Endothelial cell (in vitro differentiated cells): ENCODE data around the gene LRIG1. TPM values are rescaled to one million over a fixed set of nuclear protein-coding genes. Genes with fewer than 3 reads are reported as not detected.

Experiments used
- DNase-seq: peaks from one replicate; pipeline ENCODE4 v3.0.0; 2021; ENCODE audit warnings: low spot score
- H3K27ac Mint-ChIP-seq: one replicate; pipeline ENCODE4 v1.8.0; 2021; ENCODE audit warnings: mixed read lengths, inconsistent platforms; ENCODE audit not compliant: unreplicated experiment
- H3K27me3 Mint-ChIP-seq: one replicate; pipeline ENCODE4 v1.8.0; 2021; ENCODE audit warnings: mild to moderate bottlenecking, moderate library complexity, mixed read lengths, inconsistent platforms; ENCODE audit not compliant: unreplicated experiment
- H3K36me3 Mint-ChIP-seq: one replicate; pipeline ENCODE4 v1.8.0; 2021; ENCODE audit warnings: mild to moderate bottlenecking, low read depth, mixed read lengths, inconsistent platforms; ENCODE audit not compliant: unreplicated experiment
- H3K4me1 Mint-ChIP-seq: one replicate; pipeline ENCODE4 v1.8.0; 2021; ENCODE audit warnings: mild to moderate bottlenecking, mixed read lengths, inconsistent platforms; ENCODE audit not compliant: unreplicated experiment
- H3K4me3 Mint-ChIP-seq: one replicate; pipeline ENCODE4 v1.8.0; 2021; ENCODE audit warnings: mild to moderate bottlenecking, mixed read lengths, inconsistent platforms; ENCODE audit not compliant: unreplicated experiment
- H3K9me3 Mint-ChIP-seq: one replicate; pipeline ENCODE4 v1.8.0; 2021; ENCODE audit warnings: mixed read lengths, inconsistent platforms; ENCODE audit not compliant: unreplicated experiment
- CTCF ChIP-seq: fragments of 200-600 bp; sonication (generic); IDR thresholded peaks from one replicate; pipeline ENCODE4 v1.5.0; 2021; ENCODE audit warnings: antibody characterized with exemption; ENCODE audit not compliant: unreplicated experiment
- total RNA-seq: library from RNA; stranded (reverse); fragmentation: NEBNext Ultra II Directional; extraction: Animal tissue kit (Norgen Biotek cat#: 25700); gene quantifications from one replicate; pipeline ENCODE4 v1.2.1, GENCODE V29; 2021; ENCODE audit not compliant: unreplicated experiment

The LRIG1 gene
- total RNA-seq, 1 donor from 2014 or later: 25.1 TPM

DNA sequence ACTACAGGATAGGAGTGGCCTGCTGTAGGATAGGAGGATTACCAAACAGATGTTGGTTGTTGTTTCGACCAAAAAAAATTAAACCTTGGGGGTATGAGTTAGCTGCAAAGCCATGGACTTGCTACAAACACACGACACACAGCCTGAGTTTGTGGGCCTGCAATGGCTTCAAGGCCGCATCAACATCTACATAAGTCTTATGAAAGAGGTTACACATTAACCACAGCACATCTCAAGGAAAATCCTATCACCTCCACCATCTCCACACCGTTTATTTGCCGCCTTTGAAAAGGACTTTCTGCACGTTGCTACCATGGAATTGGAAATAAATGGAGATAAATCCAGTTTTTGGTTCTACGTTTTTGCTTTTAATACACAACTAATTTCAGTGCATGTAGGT, 23.0 kb downstream of the LRIG1 start:
- no peaks in the 10 kb centered on the region for H3K9me3 Mint-ChIP-seq
- peaks cover 3% of the 10 kb centered on the region for H3K36me3 Mint-ChIP-seq
- TF ChIP-seq CTCF: no peak
- H3K4me3 Mint-ChIP-seq: no peak overlapping the region
- DNase-seq: no peak
- peaks cover 38% of the 10 kb centered on the region for H3K4me1 Mint-ChIP-seq
- H3K27ac Mint-ChIP-seq: no peak overlapping the region
- H3K27me3 Mint-ChIP-seq: no peaks in the 10 kb centered on the region

- Mint-ChIP-seq H3K9me3 (no peaks in the 10 kb centered on the region), H3K27ac (no peak overlapping the region), H3K36me3 (peaks cover 5% of the 10 kb centered on the region), H3K4me3 (no peak overlapping the region), H3K27me3 (no peaks in the 10 kb centered on the region), H3K4me1 (peaks cover 36% of the 10 kb centered on the region)
- no peak for DNase-seq
- no peak for TF ChIP-seq CTCF
These were observed 23.9 kb downstream of the LRIG1 start for GRCh38 chr3:66476852-66477381.

DNA sequence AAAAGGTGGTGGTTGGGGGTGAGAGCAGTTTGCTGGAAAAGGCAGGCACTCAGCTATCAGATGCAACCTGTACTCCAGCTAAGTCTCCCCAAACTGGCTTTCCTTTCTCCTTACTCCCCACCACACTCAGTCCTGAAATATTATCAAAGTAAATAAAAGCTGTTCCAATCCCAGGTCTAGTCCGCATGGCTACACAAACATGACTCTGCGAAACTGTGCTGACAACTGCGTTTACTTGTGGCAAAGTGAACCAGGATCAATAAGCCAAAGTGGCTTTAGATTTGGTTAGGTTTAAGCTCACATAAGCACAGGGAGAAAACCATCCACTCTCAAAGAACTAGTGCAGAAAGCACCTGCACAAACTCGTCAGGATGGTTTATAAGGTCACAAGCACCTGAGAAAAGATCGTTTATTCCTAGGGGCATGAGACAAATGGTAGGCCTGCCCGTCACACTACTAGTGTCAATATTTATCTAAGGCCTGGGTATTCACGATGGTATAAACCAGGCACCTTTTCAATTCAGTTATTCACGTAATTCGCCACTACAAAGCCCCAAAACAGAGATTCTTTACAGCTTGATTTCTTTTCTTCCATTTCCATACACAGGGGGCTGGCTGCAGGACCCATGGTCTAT, 25.3 kb downstream of the LRIG1 start:
- Mint-ChIP-seq H3K4me1 (peaks cover 23% of the 10 kb centered on the region), H3K27ac (no peak overlapping the region), H3K4me3 (no peak overlapping the region), H3K27me3 (no peaks in the 10 kb centered on the region), H3K9me3 (no peaks in the 10 kb centered on the region), H3K36me3 (peaks cover 5% of the 10 kb centered on the region)
- DNase-seq: no peak
- TF ChIP-seq CTCF: no peak

DNA sequence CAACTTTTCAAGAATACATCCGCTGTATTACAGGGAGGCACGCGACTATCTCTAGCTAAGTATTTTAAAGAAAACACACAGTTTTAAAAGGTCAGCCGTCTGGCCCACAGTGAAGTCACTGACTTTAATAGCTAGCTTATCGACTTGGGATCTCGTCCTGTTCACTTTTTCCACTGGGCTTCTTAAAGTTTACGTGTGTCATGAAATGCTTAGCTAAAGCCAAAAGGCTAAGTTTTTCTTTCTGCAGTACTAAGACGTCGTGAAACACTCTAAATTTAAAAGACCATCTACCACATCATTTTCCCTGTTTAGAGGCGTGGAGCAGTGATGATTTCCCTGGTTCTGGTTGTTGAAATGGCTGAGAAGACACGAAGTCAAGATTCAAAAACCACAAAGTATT, 27.1 kb downstream of the LRIG1 start:
- peaks cover 7% of the 10 kb centered on the region for H3K4me1 Mint-ChIP-seq
- H3K27ac Mint-ChIP-seq: no peak overlapping the region
- H3K4me3 Mint-ChIP-seq: no peak overlapping the region
- TF ChIP-seq CTCF: no peak
- no peaks in the 10 kb centered on the region for H3K9me3 Mint-ChIP-seq
- DNase-seq: no peak
- H3K27me3 Mint-ChIP-seq: no peaks in the 10 kb centered on the region
- H3K36me3 Mint-ChIP-seq: peaks cover 3% of the 10 kb centered on the region

- DNase-seq: no peak
- Mint-ChIP-seq H3K36me3 (peaks cover 3% of the 10 kb centered on the region), H3K27ac (no peak overlapping the region), H3K27me3 (no peaks in the 10 kb centered on the region), H3K4me1 (peaks cover 4% of the 10 kb centered on the region), H3K9me3 (no peaks in the 10 kb centered on the region), H3K4me3 (no peak overlapping the region)
- TF ChIP-seq CTCF: no peak
These were observed 27.6 kb downstream of the LRIG1 start for GRCh38 chr3:66473181-66473580.
